HepG2 (cell line): ENCODE data around the gene VILL.

ENCODE experiments used
- CHCHD3 ChIP-seq: sonication (generic); formaldehyde crosslinking; IDR thresholded peaks from 2 replicates; pipeline ENCODE4 v1.8.0; 2022; ENCODE audit warnings: mild to moderate bottlenecking, missing genetic modification reagents, moderate library complexity
- CTCF ChIP-seq: sonication (generic); formaldehyde crosslinking; IDR thresholded peaks from 2 replicates; pipeline ENCODE4 v1.5.0; 2020; ENCODE audit warnings: mild to moderate bottlenecking, missing genetic modification reagents, moderate library complexity
- GABPA ChIP-seq, 2 experiments: IDR thresholded peaks; 2 replicates each; pipeline ENCODE4 v1.6.1; 2011 to 2016; ENCODE audit warnings: low read depth in 2 of 2, low read length in 1 of 2, missing biosample characterization in 1 of 2, missing genetic modification characterization in 1 of 2
- MTF2 ChIP-seq: sonication (generic); formaldehyde crosslinking; IDR thresholded peaks from 2 replicates; pipeline ENCODE4 v1.5.0; 2020; ENCODE audit warnings: missing genetic modification reagents, borderline replicate concordance
- POLR2AphosphoS5 ChIP-seq: IDR thresholded peaks from 2 replicates; pipeline ENCODE4 v1.6.1; 2012; ENCODE audit warnings: low read depth, low read length
- PRDM4 ChIP-seq: sonication (generic); formaldehyde crosslinking; IDR thresholded peaks from 2 replicates; pipeline ENCODE4 v1.9.0; 2021; ENCODE audit warnings: missing genetic modification reagents, borderline replicate concordance
- TEAD2 ChIP-seq: sonication (generic); formaldehyde crosslinking; IDR thresholded peaks from 2 replicates; pipeline ENCODE4 v1.9.0; 2021; ENCODE audit warnings: missing genetic modification reagents
- YY1 ChIP-seq: IDR thresholded peaks from 2 replicates; pipeline ENCODE4 v1.6.1; 2011; ENCODE audit warnings: low read length, low read depth, moderate library complexity, mild to moderate bottlenecking; ENCODE audit not compliant: insufficient read depth, insufficient replicate concordance
- ZC3H4 ChIP-seq: sonication (generic); formaldehyde crosslinking; IDR thresholded peaks from 2 replicates; pipeline ENCODE4 v1.4.0; 2020; ENCODE audit warnings: missing genetic modification reagents, borderline replicate concordance

GRCh38 chr3:38000965-38001455, 10.4 kb downstream of the VILL start:
- TF ChIP-seq CTCF (CRISPR knock-in tag) (no peak), YY1 (no peak), TEAD2 (CRISPR knock-in tag) (no peak), CHCHD3 (CRISPR knock-in tag) (no peak), POLR2AphosphoS5 (no peak), ZC3H4 (CRISPR knock-in tag) (no peak), MTF2 (no peak), PRDM4 (no peak), GABPA (IDR thresholded peaks at IDR 0.05; ENCODE audit: low read depth, low read length) (no peak), GABPA (CRISPR knock-in tag; IDR thresholded peaks at IDR 0.05; ENCODE audit: low read depth) (no peak)
